Trophoblast cell (in vitro differentiated cells and primary cell): ENCODE results near the gene NKX6-2.

Experiments
- DNase-seq, 2 donors: peaks; one replicate each; pipeline ENCODE4 v3.0.0-alpha.2; 2016
- H2AFZ ChIP-seq: 2 replicates; pipeline ENCODE4 v1.6.1; 2013; ENCODE audit warnings: low read length, moderate library complexity, mild to moderate bottlenecking; ENCODE audit not compliant: insufficient read depth, poor library complexity
- H2AK5ac ChIP-seq: 2 replicates; pipeline ENCODE4 v1.6.1; 2013; ENCODE audit warnings: mild to moderate bottlenecking, low read length
- H2BK120ac ChIP-seq: 2 replicates; pipeline ENCODE4 v1.6.1; 2013; ENCODE audit warnings: low read length, mild to moderate bottlenecking, moderate library complexity; ENCODE audit not compliant: insufficient read depth, poor library complexity
- H2BK12ac ChIP-seq: 2 replicates; pipeline ENCODE4 v1.6.1; 2013; ENCODE audit warnings: mild to moderate bottlenecking, low read length, moderate library complexity
- H2BK5ac ChIP-seq: 2 replicates; pipeline ENCODE4 v1.6.1; 2013; ENCODE audit warnings: low read length, low read depth, moderate library complexity, mild to moderate bottlenecking; ENCODE audit not compliant: poor library complexity
- H3K14ac ChIP-seq: 2 replicates; pipeline ENCODE4 v1.6.1; 2013; ENCODE audit warnings: mild to moderate bottlenecking, low read length
- H3K18ac ChIP-seq: 2 replicates; pipeline ENCODE4 v1.6.1; 2013; ENCODE audit warnings: mild to moderate bottlenecking, low read length
- H3K23ac ChIP-seq: 2 replicates; pipeline ENCODE4 v1.6.1; 2013; ENCODE audit warnings: low read length
- H3K27ac ChIP-seq: 2 replicates; pipeline ENCODE4 v1.5.1; 2013; ENCODE audit warnings: low read depth, mild to moderate bottlenecking, inconsistent platforms, low read length, moderate library complexity
- H3K27me3 ChIP-seq: 2 replicates; pipeline ENCODE4 v1.6.1; 2013; ENCODE audit warnings: inconsistent platforms, mild to moderate bottlenecking, low read length, moderate library complexity; ENCODE audit not compliant: insufficient read depth
- H3K36me3 ChIP-seq, 2 experiments: 1 replicate in 1 of 2; 2 replicates in 1 of 2; pipeline ENCODE4 v1.6.1; 2013; ENCODE audit warnings: low read length in 2 of 2, mild to moderate bottlenecking in 2 of 2, moderate library complexity in 1 of 2; ENCODE audit not compliant: insufficient read depth in 2 of 2, control insufficient read depth in 1 of 2
- H3K4ac ChIP-seq: 2 replicates; pipeline ENCODE4 v1.6.1; 2013; ENCODE audit warnings: low read depth, mild to moderate bottlenecking, low read length, moderate library complexity
- H3K4me1 ChIP-seq, 2 experiments: 1 replicate in 1 of 2; 2 replicates in 1 of 2; pipeline ENCODE4 v1.6.1; 2013; ENCODE audit warnings: low read length in 2 of 2, mild to moderate bottlenecking in 2 of 2, moderate library complexity in 1 of 2; ENCODE audit not compliant: insufficient read depth in 2 of 2, control insufficient read depth in 1 of 2
- H3K4me2 ChIP-seq: 2 replicates; pipeline ENCODE4 v1.6.1; 2013; ENCODE audit warnings: inconsistent platforms, mild to moderate bottlenecking, low read length, moderate library complexity
- H3K4me3 ChIP-seq: 2 replicates; pipeline ENCODE4 v1.5.1; 2013; ENCODE audit warnings: mild to moderate bottlenecking, low read depth, low read length, inconsistent platforms
- H3K79me1 ChIP-seq: one replicate; pipeline ENCODE4 v1.6.1; 2013; ENCODE audit warnings: low read length
- H3K79me2 ChIP-seq: 2 replicates; pipeline ENCODE4 v1.6.1; 2013; ENCODE audit warnings: low read length, mild to moderate bottlenecking; ENCODE audit not compliant: control insufficient read depth, insufficient read depth, poor library complexity
- H3K9ac ChIP-seq: 2 replicates; pipeline ENCODE4 v1.6.1; 2013; ENCODE audit warnings: mild to moderate bottlenecking, low read length
- H3K9me3 ChIP-seq: 2 replicates; pipeline ENCODE4 v1.6.1; 2013; ENCODE audit warnings: low read depth, mild to moderate bottlenecking, control low read depth, inconsistent platforms, low read length; ENCODE audit not compliant: insufficient read depth
- H4K12ac ChIP-seq: 2 replicates; pipeline ENCODE4 v1.6.1; 2013; ENCODE audit warnings: low read depth, mild to moderate bottlenecking, low read length, moderate library complexity
- H4K8ac ChIP-seq: 2 replicates; pipeline ENCODE4 v1.6.1; 2013; ENCODE audit warnings: low read depth, mild to moderate bottlenecking, low read length, moderate library complexity
- H4K91ac ChIP-seq: one replicate; pipeline ENCODE4 v1.6.1; 2013; ENCODE audit warnings: low read depth, mild to moderate bottlenecking, low read length, moderate library complexity
- WGBS: extraction: QIAGEN DNeasy Blood & Tissue Kit; methylation state at CpG from one replicate; pipeline ENCODE4 v1.1.7; 2013; ENCODE audit warnings: missing lambda C conversion rate; ENCODE audit not compliant: insufficient read length, insufficient coverage; ENCODE audit errors: extremely low coverage; 5-methylcytosine and 5-hydroxymethylcytosine counted together

NKX6-2 gene

DNA sequence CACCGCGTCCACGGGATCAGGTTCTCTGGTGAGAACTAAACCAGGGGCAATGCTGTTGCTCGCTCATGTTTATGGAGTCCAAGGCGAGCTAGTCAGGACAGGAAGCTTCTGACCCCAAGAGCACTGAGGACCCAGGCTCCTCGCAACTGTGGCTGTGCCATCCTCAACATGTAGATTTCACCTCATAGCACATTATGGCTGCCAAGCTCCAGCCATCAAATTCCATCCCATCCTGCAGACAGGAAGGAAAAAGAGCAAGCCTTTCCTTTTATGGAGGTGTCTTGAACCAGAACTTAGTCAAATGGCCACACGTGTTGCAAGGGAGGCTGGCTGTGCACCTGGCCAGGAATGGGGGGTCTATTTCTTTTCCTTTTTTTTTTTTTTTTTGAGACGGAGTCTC is 16.1 kb upstream of the NKX6-2 start:
- Histone ChIP-seq H3K79me1 (no peaks in the 10 kb centered on the region), H3K36me3 (no peaks in the 10 kb centered on the region), H3K4ac (no peak overlapping the region), H3K14ac (no peak overlapping the region), H3K79me2 (no peaks in the 10 kb centered on the region), H3K4me3 (no peak overlapping the region), H4K8ac (no peak overlapping the region), H2AFZ (no peak overlapping the region), H4K91ac (no peak overlapping the region), H2AK5ac (no peak overlapping the region), H2BK12ac (no peak overlapping the region), H2BK120ac (no peak overlapping the region), H3K23ac (no peak overlapping the region), H3K18ac (no peak overlapping the region), H3K27me3 (no peaks in the 10 kb centered on the region), H3K4me1 (no peaks in the 10 kb centered on the region), H3K27ac (no peak overlapping the region), H3K9me3 (peaks cover 17% of the 10 kb centered on the region), H3K9ac (no peak overlapping the region), H3K4me2 (no peak overlapping the region), H4K12ac (no peak overlapping the region), H2BK5ac (no peak overlapping the region)
- WGBS, result no CpG with 5 or more reads among the region's 8 CpGs
- no peak for DNase-seq

GRCh38 chr10:132799865-132800264 is 13.9 kb upstream of the NKX6-2 start:
- no peaks in the 10 kb centered on the region for H3K36me3 ChIP-seq
- H3K18ac ChIP-seq, result no peak overlapping the region
- peaks cover 19% of the 10 kb centered on the region for H3K9me3 ChIP-seq
- no peak overlapping the region for H3K4me3 ChIP-seq
- H3K79me2 ChIP-seq, result no peaks in the 10 kb centered on the region
- no peak overlapping the region for H2AK5ac ChIP-seq
- H4K8ac ChIP-seq, result no peak overlapping the region
- no peak overlapping the region for H2AFZ ChIP-seq
- WGBS, result no CpG with 5 or more reads among the region's 11 CpGs
- H4K91ac ChIP-seq, result no peak overlapping the region
- H3K9ac ChIP-seq, result no peak overlapping the region
- no peak overlapping the region for H3K14ac ChIP-seq
- no peak overlapping the region for H4K12ac ChIP-seq
- no peak overlapping the region for H2BK5ac ChIP-seq
- H3K4ac ChIP-seq, result no peak overlapping the region
- DNase-seq, result no peak
- H3K27me3 ChIP-seq, result no peaks in the 10 kb centered on the region
- H3K27ac ChIP-seq, result no peak overlapping the region
- H3K79me1 ChIP-seq, result no peaks in the 10 kb centered on the region
- no peak overlapping the region for H3K23ac ChIP-seq
- no peak overlapping the region for H3K4me2 ChIP-seq
- no peaks in the 10 kb centered on the region for H3K4me1 ChIP-seq
- no peak overlapping the region for H2BK12ac ChIP-seq
- no peak overlapping the region for H2BK120ac ChIP-seq

DNA sequence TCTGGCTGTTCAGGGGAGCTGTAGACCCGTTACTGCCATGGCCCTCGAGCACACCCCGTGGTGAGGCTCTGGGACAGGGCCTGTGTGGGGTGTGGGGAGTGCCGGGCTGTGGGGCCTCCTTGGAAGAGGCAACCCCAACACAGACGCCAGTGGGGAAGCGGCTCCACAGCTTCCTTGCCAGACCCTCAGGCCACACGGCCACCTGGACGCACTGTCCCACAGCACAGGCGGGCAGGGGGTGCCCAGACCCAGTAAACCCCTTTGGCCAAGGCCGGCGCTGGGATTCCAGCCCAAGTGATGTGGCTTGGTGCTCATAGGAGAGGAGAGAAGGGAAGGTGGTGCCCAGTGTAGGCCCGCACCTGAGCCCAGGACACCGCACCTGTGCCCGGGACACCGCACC is 12.9 kb upstream of the NKX6-2 start:
- Histone ChIP-seq H3K4me2 (no peak overlapping the region), H2AFZ (no peak overlapping the region), H3K18ac (no peak overlapping the region), H3K23ac (no peak overlapping the region), H4K91ac (no peak overlapping the region), H3K9ac (no peak overlapping the region), H3K36me3 (no peaks in the 10 kb centered on the region), H2AK5ac (no peak overlapping the region), H4K12ac (no peak overlapping the region), H3K9me3 (peaks cover 19% of the 10 kb centered on the region), H3K4me3 (no peak overlapping the region), H2BK12ac (no peak overlapping the region), H2BK5ac (no peak overlapping the region), H3K79me1 (no peaks in the 10 kb centered on the region), H3K14ac (no peak overlapping the region), H3K27ac (no peak overlapping the region), H3K79me2 (no peaks in the 10 kb centered on the region), H2BK120ac (no peak overlapping the region), H4K8ac (no peak overlapping the region), H3K27me3 (no peaks in the 10 kb centered on the region), H3K4ac (no peak overlapping the region), H3K4me1 (no peaks in the 10 kb centered on the region)
- WGBS, result no CpG with 5 or more reads among the region's 15 CpGs
- DNase-seq, result no peak

DNA sequence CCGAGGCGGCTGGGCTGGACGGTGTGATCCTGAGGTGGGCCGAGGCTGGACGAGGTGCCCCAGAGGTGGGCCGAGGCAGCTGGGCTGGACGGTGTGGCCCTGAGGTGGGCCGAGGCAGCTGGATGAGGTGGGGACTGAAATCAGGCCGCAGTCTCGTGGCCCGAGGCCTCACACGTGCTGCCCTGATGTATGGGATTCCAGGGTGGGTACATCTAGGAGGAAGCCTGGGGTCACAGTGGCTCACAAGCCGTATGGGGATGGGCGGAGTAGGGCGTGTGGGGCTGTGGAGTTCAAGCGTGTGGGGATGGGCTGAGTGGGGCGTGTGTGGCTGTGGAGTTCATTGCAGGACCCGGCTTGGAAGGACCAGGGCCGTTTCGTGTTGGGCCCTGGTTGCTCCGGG is 12.5 kb upstream of the NKX6-2 start:
- Histone ChIP-seq H3K9me3 (peaks cover 19% of the 10 kb centered on the region), H2BK5ac (no peak overlapping the region), H3K79me1 (no peaks in the 10 kb centered on the region), H3K4me3 (peak overlapping the region; percentile 43), H3K79me2 (no peaks in the 10 kb centered on the region), H3K36me3 (no peaks in the 10 kb centered on the region), H2BK120ac (no peak overlapping the region), H3K23ac (no peak overlapping the region), H2AK5ac (no peak overlapping the region), H3K27me3 (no peaks in the 10 kb centered on the region), H3K9ac (no peak overlapping the region), H4K91ac (no peak overlapping the region), H3K14ac (no peak overlapping the region), H3K27ac (no peak overlapping the region), H3K4me1 (no peaks in the 10 kb centered on the region), H2BK12ac (no peak overlapping the region), H4K8ac (no peak overlapping the region), H2AFZ (no peak overlapping the region), H3K4me2 (no peak overlapping the region), H4K12ac (no peak overlapping the region), H3K18ac (no peak overlapping the region), H3K4ac (no peak overlapping the region)
- no peak for DNase-seq
- no CpG with 5 or more reads among the region's 21 CpGs for WGBS
